GM23338 (cell line): ENCODE measurements around the gene RCVRN. TPM values are rescaled to one million over a fixed set of nuclear protein-coding genes. Genes with fewer than 3 reads are reported as not detected.

Experiments used
- ATAC-seq: fragments of 200-7000 bp; cut with Tn5 transposase; 3 replicates; pipeline ENCODE4 v1.9.1; 2020
- DNase-seq: peaks from one replicate; pipeline ENCODE4 v3.0.0-alpha.2; 2015; ENCODE audit warnings: low spot score
- H2AFZ ChIP-seq: fragments of 200-600 bp; sonication (generic); 2 replicates; pipeline ENCODE4 v1.8.0; 2016; ENCODE audit warnings: antibody characterized with exemption, mild to moderate bottlenecking, moderate library complexity
- H3F3A ChIP-seq: fragments of 200-600 bp; sonication (generic); replicated peaks from 2 replicates; pipeline ENCODE4 v1.8.0; 2017; ENCODE audit warnings: antibody characterized with exemption, mixed run types, low read depth
- H3K27ac ChIP-seq: fragments of 200-600 bp; sonication (generic); 2 replicates; pipeline ENCODE4 v1.6.1; 2016; ENCODE audit warnings: low read depth
- H3K27me3 ChIP-seq: fragments of 200-600 bp; sonication (generic); 2 replicates; pipeline ENCODE4 v1.8.0; 2016; ENCODE audit warnings: mild to moderate bottlenecking, mixed run types, moderate library complexity; ENCODE audit not compliant: insufficient read depth
- H3K36me3 ChIP-seq: fragments of 200-600 bp; sonication (generic); 2 replicates; pipeline ENCODE4 v1.8.0; 2016; ENCODE audit warnings: mild to moderate bottlenecking; ENCODE audit not compliant: insufficient read depth
- H3K4me1 ChIP-seq: fragments of 200-600 bp; sonication (generic); 2 replicates; pipeline ENCODE4 v1.8.0; 2016; ENCODE audit warnings: mild to moderate bottlenecking, moderate library complexity; ENCODE audit not compliant: insufficient read depth
- H3K4me2 ChIP-seq: fragments of 200-600 bp; sonication (generic); 2 replicates; pipeline ENCODE4 v1.7.1; 2017; ENCODE audit warnings: mixed run types
- H3K4me3 ChIP-seq: fragments of 200-600 bp; sonication (generic); 2 replicates; pipeline ENCODE4 v1.6.1; 2016; ENCODE audit warnings: mixed run types
- H3K79me2 ChIP-seq: fragments of 200-600 bp; sonication (generic); replicated peaks from 2 replicates; pipeline ENCODE4 v1.8.0; 2017; ENCODE audit warnings: mild to moderate bottlenecking; ENCODE audit not compliant: insufficient read depth
- H3K9me2 ChIP-seq: fragments of 200-600 bp; sonication (generic); 2 replicates; pipeline ENCODE4 v1.8.0; 2017; ENCODE audit not compliant: insufficient read depth
- H4K20me1 ChIP-seq: fragments of 200-600 bp; sonication (generic); replicated peaks from 2 replicates; pipeline ENCODE4 v1.8.0; 2017; ENCODE audit warnings: mild to moderate bottlenecking; ENCODE audit not compliant: insufficient read depth
- H3K27ac Mint-ChIP-seq: 2 replicates; pipeline ENCODE4 v1.8.0; 2020; ENCODE audit warnings: inconsistent platforms, mild to moderate bottlenecking, moderate library complexity, mixed read lengths
- H3K27me3 Mint-ChIP-seq: 3 replicates; pipeline ENCODE4 v1.8.0; 2022; ENCODE audit warnings: low read depth, mild to moderate bottlenecking, moderate library complexity, mixed read lengths, inconsistent platforms; ENCODE audit not compliant: insufficient read depth, poor library complexity
- H3K36me3 Mint-ChIP-seq: 3 replicates; pipeline ENCODE4 v1.8.0; 2021; ENCODE audit warnings: low read depth, mild to moderate bottlenecking, inconsistent platforms, moderate library complexity, mixed read lengths
- H3K4me1 Mint-ChIP-seq: 3 replicates; pipeline ENCODE4 v1.8.0; 2020; ENCODE audit warnings: mild to moderate bottlenecking, inconsistent platforms, mixed read lengths
- H3K4me3 Mint-ChIP-seq: 3 replicates; pipeline ENCODE4 v1.8.0; 2021; ENCODE audit warnings: moderate library complexity, mild to moderate bottlenecking, inconsistent platforms, mixed read lengths
- H3K9me3 Mint-ChIP-seq: 3 replicates; pipeline ENCODE4 v1.8.0; 2020; ENCODE audit warnings: moderate library complexity, mild to moderate bottlenecking, inconsistent platforms, mixed read lengths
- CREB1 ChIP-seq: fragments of 250-450 bp; sonication (Bioruptor Pico); IDR thresholded peaks from 2 replicates; pipeline ENCODE4 v1.5.0; 2020; ENCODE audit warnings: low read depth, mild to moderate bottlenecking, moderate library complexity
- EZH2 ChIP-seq: fragments of 200-600 bp; sonication (generic); IDR thresholded peaks from one replicate; pipeline ENCODE4 v1.8.0; 2017; ENCODE audit warnings: antibody characterized with exemption, mild to moderate bottlenecking, low read depth; ENCODE audit not compliant: unreplicated experiment
- POLR2AphosphoS5 ChIP-seq: IDR thresholded peaks from 2 replicates; pipeline ENCODE4 v1.6.1; 2016; ENCODE audit warnings: antibody characterized with exemption, low read depth
- STAT1 ChIP-seq: IDR thresholded peaks from one replicate; pipeline ENCODE4 v1.6.1; 2016; ENCODE audit warnings: antibody characterized with exemption; ENCODE audit not compliant: unreplicated experiment
- ZNF114 ChIP-seq: fragments of 250-450 bp; sonication (Bioruptor Pico); IDR thresholded peaks from 2 replicates; pipeline ENCODE4 v1.5.0; 2020; ENCODE audit warnings: mild to moderate bottlenecking, moderate library complexity
- ZNF331 ChIP-seq: fragments of 250-450 bp; sonication (Bioruptor Pico); IDR thresholded peaks from 2 replicates; pipeline ENCODE4 v1.5.0; 2020; ENCODE audit warnings: low read depth, mild to moderate bottlenecking, moderate library complexity
- polyA plus RNA-seq: library from polyadenylated mRNA; unstranded; fragments of >200 nt; fragmentation: Nextera tagmentation; extraction: Ambion mirVana; gene quantifications from 2 replicates; pipeline ENCODE4 v1.2.1, GENCODE V29; 2016
- total RNA-seq: library from RNA; depleted of rRNA; stranded (reverse); fragments of >200 nt; shearing (Covaris generic); gene quantifications from 2 replicates; pipeline ENCODE4 v1.2.3, GENCODE V29; 2014
- TF ChIP-seq, protein P1 (sequence below): IDR thresholded peaks from 2 replicates; pipeline ENCODE4 v1.6.1; 2016; ENCODE audit warnings: antibody characterized with exemption
- TF ChIP-seq, protein P2 (sequence below): fragments of 250-450 bp; sonication (Bioruptor Pico); IDR thresholded peaks from 2 replicates; pipeline ENCODE4 v1.5.0; 2020; ENCODE audit warnings: mild to moderate bottlenecking, moderate library complexity
- TF ChIP-seq, protein P3 (sequence below): IDR thresholded peaks from one replicate; pipeline ENCODE4 v1.6.1; 2018; ENCODE audit warnings: antibody characterized with exemption; ENCODE audit not compliant: unreplicated experiment

RCVRN gene
- total and polyA plus RNA-seq, 2 experiments from 2014 or later, result not detected

DNA sequence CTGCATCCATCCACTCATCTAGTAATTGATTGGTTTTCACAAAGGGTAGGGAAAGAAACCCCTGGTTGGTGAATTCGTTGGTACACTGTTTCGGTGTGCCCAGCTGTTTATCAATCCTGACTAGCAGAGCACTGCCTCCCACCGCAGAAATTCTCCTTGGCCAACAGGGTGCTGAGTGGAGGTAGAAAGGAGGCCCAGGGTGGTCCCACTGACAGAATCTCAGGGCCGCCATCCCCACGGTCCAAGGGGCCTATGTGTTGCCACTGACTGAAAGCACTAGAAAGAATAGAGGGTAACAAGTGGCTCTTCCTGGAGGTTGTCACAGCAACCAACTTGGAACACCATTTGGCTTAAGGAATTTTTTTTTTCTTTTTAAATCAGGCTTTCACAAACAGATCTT, 8.4 kb upstream of the RCVRN start (continued):
- TF ChIP-seq, protein P1, sequence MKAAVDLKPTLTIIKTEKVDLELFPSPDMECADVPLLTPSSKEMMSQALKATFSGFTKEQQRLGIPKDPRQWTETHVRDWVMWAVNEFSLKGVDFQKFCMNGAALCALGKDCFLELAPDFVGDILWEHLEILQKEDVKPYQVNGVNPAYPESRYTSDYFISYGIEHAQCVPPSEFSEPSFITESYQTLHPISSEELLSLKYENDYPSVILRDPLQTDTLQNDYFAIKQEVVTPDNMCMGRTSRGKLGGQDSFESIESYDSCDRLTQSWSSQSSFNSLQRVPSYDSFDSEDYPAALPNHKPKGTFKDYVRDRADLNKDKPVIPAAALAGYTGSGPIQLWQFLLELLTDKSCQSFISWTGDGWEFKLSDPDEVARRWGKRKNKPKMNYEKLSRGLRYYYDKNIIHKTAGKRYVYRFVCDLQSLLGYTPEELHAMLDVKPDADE, result no peak
- TF ChIP-seq CREB1, result no peak
- no peak for TF ChIP-seq POLR2AphosphoS5

DNA sequence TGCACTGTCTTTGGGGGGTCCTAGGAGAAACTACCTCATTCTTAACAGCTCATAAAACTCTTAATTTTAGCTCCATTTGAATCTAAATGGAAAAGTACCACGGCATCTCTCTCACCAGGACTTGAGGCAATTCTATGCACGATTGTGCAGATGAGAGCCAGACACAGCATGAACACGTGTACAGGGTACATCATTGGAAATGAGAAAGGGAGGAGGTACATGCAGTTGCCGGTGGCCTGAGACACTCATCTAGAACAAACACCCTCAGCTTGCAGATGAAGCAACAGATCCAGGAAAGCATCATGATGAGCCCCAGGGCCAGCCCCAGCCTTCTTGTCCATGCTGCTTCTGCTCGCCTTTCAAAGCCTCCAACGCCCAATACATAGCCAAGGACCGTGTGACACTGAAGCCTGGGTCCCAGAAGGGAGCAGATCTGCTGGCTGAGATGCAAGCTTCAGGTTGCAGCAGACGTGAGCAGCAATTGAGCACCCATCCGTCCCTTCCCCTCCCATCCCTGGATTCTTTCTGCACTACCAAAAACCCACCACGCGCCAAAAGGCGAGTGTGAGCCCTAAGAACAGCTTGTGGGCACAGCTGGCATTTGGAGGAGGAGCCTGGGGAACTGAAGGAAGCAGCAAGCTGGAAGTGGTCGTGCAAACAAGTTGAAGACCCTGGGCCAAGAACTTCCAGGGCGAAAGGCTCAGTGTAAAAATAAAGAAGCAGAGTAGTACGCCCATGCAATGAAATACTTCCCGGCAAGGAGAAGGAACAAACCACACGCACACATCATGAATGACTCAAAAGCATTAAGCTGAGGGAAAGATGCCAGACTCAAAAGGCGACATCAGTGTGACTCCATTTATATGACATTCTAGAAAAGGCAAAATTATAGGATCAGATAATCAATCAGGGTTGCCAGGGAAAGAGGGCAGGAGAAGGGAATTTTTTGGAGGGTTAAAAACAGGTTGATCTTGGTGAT, 7.3 kb upstream of the RCVRN start:
- Mint-ChIP-seq H3K27ac (no peak overlapping the region), H3K9me3 (no peaks in the 10 kb centered on the region; the same call in 2 of the 3 replicates), H3K4me1 (peaks cover 15% of the 10 kb centered on the region), H3K4me3 (no peak overlapping the region), H3K36me3 (no peaks in the 10 kb centered on the region), H3K27me3 (peaks cover 23% of the 10 kb centered on the region)
- Histone ChIP-seq H3K79me2 (no peaks in the 10 kb centered on the region), H3F3A (no peaks in the 10 kb centered on the region), H3K4me3 (no peak overlapping the region), H3K36me3 (no peaks in the 10 kb centered on the region), H3K9me2 (no peaks in the 10 kb centered on the region), H3K4me2 (no peak overlapping the region), H2AFZ (no peak overlapping the region), H4K20me1 (no peaks in the 10 kb centered on the region), H3K27ac (no peak overlapping the region), H3K4me1 (no peaks in the 10 kb centered on the region), H3K27me3 (no peaks in the 10 kb centered on the region)
- no peak for ATAC-seq
- DNase-seq, result no peak
- TF ChIP-seq, protein P1, result no peak
- TF ChIP-seq, protein P2, sequence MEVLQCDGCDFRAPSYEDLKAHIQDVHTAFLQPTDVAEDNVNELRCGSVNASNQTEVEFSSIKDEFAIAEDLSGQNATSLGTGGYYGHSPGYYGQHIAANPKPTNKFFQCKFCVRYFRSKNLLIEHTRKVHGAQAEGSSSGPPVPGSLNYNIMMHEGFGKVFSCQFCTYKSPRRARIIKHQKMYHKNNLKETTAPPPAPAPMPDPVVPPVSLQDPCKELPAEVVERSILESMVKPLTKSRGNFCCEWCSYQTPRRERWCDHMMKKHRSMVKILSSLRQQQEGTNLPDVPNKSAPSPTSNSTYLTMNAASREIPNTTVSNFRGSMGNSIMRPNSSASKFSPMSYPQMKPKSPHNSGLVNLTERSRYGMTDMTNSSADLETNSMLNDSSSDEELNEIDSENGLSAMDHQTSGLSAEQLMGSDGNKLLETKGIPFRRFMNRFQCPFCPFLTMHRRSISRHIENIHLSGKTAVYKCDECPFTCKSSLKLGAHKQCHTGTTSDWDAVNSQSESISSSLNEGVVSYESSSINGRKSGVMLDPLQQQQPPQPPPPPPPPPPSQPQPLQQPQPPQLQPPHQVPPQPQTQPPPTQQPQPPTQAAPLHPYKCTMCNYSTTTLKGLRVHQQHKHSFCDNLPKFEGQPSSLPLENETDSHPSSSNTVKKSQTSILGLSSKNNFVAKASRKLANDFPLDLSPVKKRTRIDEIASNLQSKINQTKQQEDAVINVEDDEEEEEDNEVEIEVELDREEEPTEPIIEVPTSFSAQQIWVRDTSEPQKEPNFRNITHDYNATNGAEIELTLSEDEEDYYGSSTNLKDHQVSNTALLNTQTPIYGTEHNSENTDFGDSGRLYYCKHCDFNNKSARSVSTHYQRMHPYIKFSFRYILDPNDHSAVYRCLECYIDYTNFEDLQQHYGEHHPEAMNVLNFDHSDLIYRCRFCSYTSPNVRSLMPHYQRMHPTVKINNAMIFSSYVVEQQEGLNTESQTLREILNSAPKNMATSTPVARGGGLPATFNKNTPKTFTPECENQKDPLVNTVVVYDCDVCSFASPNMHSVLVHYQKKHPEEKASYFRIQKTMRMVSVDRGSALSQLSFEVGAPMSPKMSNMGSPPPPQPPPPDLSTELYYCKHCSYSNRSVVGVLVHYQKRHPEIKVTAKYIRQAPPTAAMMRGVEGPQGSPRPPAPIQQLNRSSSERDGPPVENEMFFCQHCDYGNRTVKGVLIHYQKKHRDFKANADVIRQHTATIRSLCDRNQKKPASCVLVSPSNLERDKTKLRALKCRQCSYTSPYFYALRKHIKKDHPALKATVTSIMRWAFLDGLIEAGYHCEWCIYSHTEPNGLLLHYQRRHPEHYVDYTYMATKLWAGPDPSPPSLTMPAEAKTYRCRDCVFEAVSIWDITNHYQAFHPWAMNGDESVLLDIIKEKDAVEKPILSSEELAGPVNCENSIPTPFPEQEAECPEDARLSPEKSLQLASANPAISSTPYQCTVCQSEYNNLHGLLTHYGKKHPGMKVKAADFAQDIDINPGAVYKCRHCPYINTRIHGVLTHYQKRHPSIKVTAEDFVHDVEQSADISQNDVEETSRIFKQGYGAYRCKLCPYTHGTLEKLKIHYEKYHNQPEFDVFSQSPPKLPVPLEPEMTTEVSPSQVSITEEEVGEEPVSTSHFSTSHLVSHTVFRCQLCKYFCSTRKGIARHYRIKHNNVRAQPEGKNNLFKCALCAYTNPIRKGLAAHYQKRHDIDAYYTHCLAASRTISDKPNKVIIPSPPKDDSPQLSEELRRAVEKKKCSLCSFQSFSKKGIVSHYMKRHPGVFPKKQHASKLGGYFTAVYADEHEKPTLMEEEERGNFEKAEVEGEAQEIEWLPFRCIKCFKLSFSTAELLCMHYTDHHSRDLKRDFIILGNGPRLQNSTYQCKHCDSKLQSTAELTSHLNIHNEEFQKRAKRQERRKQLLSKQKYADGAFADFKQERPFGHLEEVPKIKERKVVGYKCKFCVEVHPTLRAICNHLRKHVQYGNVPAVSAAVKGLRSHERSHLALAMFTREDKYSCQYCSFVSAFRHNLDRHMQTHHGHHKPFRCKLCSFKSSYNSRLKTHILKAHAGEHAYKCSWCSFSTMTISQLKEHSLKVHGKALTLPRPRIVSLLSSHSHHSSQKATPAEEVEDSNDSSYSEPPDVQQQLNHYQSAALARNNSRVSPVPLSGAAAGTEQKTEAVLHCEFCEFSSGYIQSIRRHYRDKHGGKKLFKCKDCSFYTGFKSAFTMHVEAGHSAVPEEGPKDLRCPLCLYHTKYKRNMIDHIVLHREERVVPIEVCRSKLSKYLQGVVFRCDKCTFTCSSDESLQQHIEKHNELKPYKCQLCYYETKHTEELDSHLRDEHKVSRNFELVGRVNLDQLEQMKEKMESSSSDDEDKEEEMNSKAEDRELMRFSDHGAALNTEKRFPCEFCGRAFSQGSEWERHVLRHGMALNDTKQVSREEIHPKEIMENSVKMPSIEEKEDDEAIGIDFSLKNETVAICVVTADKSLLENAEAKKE (CRISPR knock-in tag), result no peak
- no peak for TF ChIP-seq ZNF331
- no peak for TF ChIP-seq CREB1
- TF ChIP-seq, protein P3, sequence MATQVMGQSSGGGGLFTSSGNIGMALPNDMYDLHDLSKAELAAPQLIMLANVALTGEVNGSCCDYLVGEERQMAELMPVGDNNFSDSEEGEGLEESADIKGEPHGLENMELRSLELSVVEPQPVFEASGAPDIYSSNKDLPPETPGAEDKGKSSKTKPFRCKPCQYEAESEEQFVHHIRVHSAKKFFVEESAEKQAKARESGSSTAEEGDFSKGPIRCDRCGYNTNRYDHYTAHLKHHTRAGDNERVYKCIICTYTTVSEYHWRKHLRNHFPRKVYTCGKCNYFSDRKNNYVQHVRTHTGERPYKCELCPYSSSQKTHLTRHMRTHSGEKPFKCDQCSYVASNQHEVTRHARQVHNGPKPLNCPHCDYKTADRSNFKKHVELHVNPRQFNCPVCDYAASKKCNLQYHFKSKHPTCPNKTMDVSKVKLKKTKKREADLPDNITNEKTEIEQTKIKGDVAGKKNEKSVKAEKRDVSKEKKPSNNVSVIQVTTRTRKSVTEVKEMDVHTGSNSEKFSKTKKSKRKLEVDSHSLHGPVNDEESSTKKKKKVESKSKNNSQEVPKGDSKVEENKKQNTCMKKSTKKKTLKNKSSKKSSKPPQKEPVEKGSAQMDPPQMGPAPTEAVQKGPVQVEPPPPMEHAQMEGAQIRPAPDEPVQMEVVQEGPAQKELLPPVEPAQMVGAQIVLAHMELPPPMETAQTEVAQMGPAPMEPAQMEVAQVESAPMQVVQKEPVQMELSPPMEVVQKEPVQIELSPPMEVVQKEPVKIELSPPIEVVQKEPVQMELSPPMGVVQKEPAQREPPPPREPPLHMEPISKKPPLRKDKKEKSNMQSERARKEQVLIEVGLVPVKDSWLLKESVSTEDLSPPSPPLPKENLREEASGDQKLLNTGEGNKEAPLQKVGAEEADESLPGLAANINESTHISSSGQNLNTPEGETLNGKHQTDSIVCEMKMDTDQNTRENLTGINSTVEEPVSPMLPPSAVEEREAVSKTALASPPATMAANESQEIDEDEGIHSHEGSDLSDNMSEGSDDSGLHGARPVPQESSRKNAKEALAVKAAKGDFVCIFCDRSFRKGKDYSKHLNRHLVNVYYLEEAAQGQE, result no peak
- TF ChIP-seq STAT1, result no peak
- no peak for TF ChIP-seq EZH2
- TF ChIP-seq POLR2AphosphoS5, result no peak
- TF ChIP-seq ZNF114, result no peak
